Activated CD4-positive, alpha-beta T cell treated with anti-CD3 and anti-CD28 coated beads, Interleukin-2, amount 50 U/mL, for 4 hours (primary cell): Measurements from ENCODE around the gene GRM8.

Experiments
- DNase-seq, 2 experiments: peaks; one replicate each; pipeline ENCODE4 v3.0.0-alpha.2; 2020

The GRM8 gene

DNA sequence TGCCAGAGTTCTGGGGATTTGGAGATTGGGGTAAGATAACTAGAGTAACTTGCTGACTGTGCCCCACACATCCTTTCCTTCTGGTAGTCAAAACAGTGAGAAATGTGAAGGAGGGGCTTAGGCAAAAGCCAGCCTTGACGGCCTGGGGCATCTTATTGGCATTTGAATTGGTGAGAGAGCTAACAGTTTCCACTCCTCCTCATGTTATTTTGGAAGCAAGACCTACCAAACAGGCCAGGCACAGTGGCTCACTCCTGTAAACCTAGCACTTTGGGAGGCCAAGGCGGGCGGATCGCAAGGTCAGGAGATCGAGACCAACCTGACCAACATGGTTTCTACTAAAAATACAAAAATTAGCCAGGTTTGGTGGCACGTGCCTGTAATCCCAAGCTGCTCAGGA is 596.6 kb downstream of the GRM8 start:
- no peak for DNase-seq

DNA sequence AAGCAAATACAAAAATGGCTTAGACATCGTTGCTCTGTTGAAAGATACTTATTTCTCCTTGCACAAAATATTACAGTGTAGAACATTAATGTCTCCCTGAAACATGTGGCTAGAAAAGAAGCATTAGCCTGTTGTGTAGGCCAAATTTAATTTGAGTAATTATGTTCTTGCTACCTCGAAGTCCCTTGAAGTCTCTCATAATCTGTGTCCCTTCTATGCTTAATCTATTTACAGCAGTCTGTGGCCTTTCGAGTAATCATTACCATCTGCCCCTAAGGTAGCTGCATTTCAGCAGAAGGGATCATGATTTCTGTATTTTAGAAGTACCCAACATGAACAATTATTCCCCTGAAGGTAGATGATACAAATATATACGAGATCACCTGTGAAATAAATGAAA is 615.2 kb downstream of the GRM8 start:
- no peak for DNase-seq

- no peak for DNase-seq
Measured at GRCh38 chr7:126635545-126635944, 617.2 kb downstream of the GRM8 start.

GRCh38 chr7:126608339-126608776 is 644.4 kb downstream of the GRM8 start:
- DNase-seq, result no peak

DNA sequence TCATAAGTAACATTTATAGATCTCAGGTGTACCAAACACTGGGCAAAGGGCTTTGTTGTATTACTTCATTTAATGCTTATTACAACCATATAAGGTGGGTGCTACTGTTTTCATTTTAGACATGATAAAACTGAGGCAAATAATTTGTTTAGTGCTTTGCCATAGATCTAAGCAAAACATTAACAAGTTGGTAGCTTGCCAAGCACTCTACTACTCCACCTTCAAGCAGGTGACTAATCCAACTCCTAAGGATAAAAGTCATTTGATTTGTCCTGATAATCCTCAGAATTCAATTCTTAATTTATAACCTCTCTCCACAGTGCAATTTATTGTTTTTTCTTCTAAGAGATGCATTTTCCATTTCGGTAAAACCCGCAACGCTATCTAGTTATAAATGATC is 646.4 kb downstream of the GRM8 start:
- DNase-seq, result no peak

DNA sequence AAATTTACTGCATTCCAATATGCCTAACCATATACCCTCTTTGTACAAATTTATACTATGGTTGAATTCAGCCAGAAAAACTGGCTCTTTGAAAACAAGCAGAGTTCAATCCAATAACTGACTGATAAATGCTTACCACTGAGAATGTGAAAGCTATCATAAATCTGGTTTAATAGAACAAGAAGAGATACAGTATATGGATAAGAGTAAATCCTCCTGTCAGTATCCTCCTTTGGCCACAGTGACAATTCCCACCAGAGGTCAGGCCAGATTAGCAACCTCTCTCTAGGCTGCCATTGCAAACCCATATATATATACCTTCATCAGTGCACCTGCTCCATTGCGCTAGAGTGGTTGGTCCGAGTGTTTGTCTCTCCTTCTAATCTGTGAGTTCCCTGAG is 647.2 kb downstream of the GRM8 start:
- no peak for DNase-seq

- DNase-seq, result no peak
Measured at GRCh38 chr7:126605056-126605455, 647.7 kb downstream of the GRM8 start.

- DNase-seq, result no peak
Measured at GRCh38 chr7:126589068-126589684, 663.6 kb downstream of the GRM8 start.

- no peak for DNase-seq
Measured at GRCh38 chr7:126578338-126578737, 674.4 kb downstream of the GRM8 start.

DNA sequence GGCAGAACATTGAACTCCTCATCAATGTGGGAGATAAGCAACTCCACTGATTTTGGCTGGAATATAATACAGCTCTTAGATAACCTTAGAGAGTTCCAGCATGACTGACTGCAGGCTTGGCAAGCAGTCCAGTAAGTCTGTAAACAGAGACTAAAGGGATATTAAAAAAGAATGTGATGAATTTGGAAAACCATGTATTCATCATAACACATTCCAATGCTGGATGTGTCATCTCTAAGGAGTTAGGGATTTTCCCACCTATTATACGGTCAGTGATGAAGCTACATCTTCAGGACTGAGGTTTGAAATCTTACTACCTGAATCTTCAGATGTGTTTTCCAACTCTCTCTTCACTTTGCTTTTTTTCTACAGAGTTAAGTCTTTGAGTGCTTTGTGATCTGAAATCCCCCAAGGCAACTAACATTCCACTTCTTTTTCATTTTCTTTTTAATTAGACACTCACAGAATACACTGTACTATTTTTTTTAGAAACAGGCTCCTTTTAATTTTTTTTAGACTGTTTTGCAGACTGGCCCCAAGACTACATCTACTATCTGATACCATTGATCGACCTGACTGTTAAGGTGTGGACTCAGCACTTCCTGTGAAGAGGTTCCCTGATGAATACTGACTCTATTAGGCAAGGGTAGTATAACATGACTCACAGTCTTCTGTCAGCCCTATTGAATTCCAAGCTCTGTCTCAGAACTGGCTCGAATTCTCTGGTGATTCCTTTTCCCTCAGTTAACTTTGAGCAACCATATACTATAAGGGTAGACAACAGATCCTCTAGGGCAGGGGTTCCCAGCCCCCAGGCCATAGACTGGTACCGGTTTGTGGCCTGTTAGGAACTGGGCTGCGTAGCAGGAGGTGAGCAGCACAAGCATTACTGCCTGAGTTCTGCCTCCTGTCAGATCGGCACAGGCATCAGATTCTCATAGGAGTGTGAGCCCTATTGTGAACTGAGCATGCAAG is 678.2 kb downstream of the GRM8 start:
- no peak for DNase-seq

DNA sequence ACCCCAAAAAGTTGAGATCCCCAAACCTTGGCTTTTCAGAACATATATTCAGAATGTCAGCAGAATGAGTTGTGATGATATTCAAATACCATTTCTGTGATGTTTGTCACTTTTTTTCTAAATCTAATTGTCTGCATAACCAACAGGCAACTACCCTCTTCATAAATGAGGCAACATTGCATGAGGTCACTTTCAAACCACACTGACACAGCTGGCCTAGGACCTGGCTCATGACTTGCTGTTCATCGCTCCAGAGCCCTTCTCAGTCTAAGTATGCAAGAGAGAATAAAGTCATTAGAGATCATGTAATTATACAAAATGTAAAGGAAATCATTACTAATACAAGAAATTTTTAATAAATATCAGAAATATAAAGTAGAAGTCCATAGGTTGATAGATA is 681.9 kb downstream of the GRM8 start:
- no peak for DNase-seq

DNA sequence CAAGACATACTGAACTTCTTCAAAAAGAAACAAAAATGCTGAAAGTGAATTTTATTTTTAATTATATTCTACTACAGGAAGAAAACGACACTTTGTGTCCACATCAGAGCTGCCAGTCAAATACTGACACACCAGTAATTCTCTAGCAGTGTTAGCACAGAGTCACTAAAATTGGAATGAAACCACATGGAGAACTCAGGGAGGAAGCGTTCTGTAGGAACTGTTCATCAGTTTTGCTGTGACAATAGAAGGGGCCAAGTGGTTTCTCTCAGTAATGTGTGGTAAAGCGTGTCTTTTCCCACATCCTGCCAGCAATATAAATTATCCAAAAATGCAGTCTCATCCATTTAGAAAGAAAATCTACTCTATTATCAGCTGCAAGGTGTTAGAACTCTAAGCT is 683.3 kb downstream of the GRM8 start:
- no peak for DNase-seq

DNA sequence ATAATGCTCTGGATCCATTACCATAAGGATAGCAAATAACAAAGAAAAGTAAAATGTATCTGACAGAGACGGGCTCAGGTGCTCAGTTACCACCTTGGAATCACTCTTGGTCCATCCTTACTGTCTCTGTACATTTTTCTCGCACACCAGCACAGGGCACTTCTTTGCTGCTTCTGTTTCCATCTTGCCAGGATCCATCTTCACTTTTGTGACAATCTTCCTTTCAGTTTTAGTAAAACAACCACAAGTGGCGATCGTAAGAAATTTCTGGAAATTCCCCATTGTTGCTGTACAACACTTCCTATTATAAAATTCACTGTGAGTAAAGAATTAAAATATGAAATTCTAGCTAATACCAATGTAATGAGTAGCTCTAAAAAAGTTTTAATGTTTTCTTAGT is 695.5 kb downstream of the GRM8 start:
- no peak for DNase-seq

- no peak for DNase-seq
Measured at GRCh38 chr7:126541406-126541805, 711.3 kb downstream of the GRM8 start.

GRCh38 chr7:126535176-126535575 is 717.6 kb downstream of the GRM8 start:
- DNase-seq, result no peak

- no peak for DNase-seq
Measured at GRCh38 chr7:126533715-126534114, 719.0 kb downstream of the GRM8 start.

- DNase-seq, result no peak
Measured at GRCh38 chr7:126529833-126530232, 722.9 kb downstream of the GRM8 start.

GRCh38 chr7:126529254-126529653 is 723.5 kb downstream of the GRM8 start:
- no peak for DNase-seq

DNA sequence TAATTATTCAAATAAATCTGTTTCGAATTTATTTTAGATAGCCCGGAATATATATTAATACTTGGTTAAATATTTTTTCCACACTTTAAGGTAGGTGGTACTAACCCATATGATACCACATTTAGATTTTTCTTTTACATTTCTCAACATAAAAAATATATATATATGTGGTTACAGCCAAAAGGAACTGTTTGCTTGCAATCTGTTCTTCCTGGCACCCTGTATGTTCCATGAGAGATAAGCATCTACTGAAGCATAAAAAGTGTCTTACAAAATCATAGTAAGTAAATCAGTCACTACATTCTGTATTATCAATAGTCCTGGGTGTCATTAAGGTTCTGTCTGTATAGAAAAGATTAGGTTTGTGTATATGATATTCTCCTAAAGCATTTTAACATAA is 726.8 kb downstream of the GRM8 start:
- no peak for DNase-seq

GRCh38 chr7:126524967-126525366 is 727.8 kb downstream of the GRM8 start:
- DNase-seq, result no peak

- DNase-seq, result no peak
Measured at GRCh38 chr7:126511046-126511445, 741.7 kb downstream of the GRM8 start.

GRCh38 chr7:126501617-126502016 is 751.1 kb downstream of the GRM8 start:
- DNase-seq, result no peak

DNA sequence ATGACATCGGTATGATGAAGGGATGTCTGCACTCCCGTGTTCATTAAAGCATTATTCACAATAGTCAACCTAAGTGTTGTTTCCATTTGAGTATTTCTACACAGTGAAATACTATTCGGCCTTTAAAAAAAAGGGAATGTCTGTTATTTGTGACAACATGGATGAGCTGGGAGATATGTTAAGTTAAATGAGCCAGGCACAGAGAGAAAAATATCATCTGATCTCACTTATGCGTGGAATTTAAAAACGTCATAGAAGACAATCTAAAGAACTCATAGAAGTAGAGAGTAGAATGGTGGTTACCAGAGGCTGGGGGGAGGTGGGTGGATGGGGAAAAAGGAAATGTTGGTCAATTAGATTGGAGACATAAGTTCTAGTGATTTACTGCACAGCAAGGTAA is 753.3 kb downstream of the GRM8 start:
- DNase-seq, result no peak

DNA sequence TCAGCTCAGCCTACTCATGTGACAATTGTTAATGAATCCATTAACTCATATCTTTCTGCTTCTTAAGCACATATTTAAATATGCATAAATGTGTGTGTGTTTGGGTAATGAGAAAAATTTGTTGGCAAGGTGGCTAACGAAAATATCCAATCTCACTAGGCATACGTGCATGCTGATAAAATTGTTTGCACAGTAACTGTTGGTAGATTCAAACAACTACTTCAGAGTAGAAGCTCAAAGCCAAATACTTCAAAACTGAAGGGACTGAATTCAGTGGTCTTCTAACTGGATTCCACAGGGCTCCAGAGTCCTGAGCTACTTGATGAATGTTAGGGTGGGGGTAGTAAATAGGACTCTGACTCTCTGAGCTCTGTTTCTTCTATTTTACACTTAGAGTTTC is 757.0 kb downstream of the GRM8 start:
- DNase-seq, result no peak
